Activated CD4-positive, alpha-beta T cell treated with anti-CD3 and anti-CD28 coated beads for 36 hours (primary cell): ENCODE measurements around the gene LHX4. TPM values are rescaled to one million over a fixed set of nuclear protein-coding genes. Genes with fewer than 3 reads are reported as not detected.

Experiments
- ATAC-seq: fragments of 200-7000 bp; cut with Tn5 transposase; one replicate; pipeline ENCODE4 v1.10.0; 2021; ENCODE audit warnings: mild to moderate bottlenecking, moderate library complexity
- CTCF ChIA-PET: fragments of 350-600 bp; sonication (Branson Sonifier 250); formaldehyde crosslinking; loops from one replicate; lab custom pipeline; 2021; ENCODE audit warnings: antibody characterized with exemption; lab: Charles Lee
- POLR2A ChIA-PET: fragments of 350-600 bp; sonication (Branson Sonifier 250); formaldehyde crosslinking; loops from one replicate; lab custom pipeline; 2021; ENCODE audit warnings: antibody characterized with exemption, inconsistent platforms; lab: Charles Lee
- DNase-seq: peaks from one replicate; pipeline ENCODE4 v3.0.0-alpha.2; 2020
- H3K27ac Mint-ChIP-seq: one replicate; pipeline ENCODE4 v1.8.0; 2021; ENCODE audit warnings: mixed read lengths
- H3K27me3 Mint-ChIP-seq: one replicate; pipeline ENCODE4 v1.8.0; 2021; ENCODE audit warnings: mixed read lengths
- H3K36me3 Mint-ChIP-seq: one replicate; pipeline ENCODE4 v1.8.0; 2021; ENCODE audit warnings: low read depth, mixed read lengths
- H3K4me1 Mint-ChIP-seq: one replicate; pipeline ENCODE4 v1.8.0; 2021; ENCODE audit warnings: mixed read lengths
- H3K4me3 Mint-ChIP-seq: one replicate; pipeline ENCODE4 v1.8.0; 2021; ENCODE audit warnings: mild to moderate bottlenecking, moderate library complexity, mixed read lengths
- H3K9me3 Mint-ChIP-seq: one replicate; pipeline ENCODE4 v1.8.0; 2021; ENCODE audit warnings: low read depth, mixed read lengths
- intact Hi-C, 2 experiments: fragments of 100-400 bp; cut with DNase I in 1 of 2; cut with micrococcal nuclease in 1 of 2; formaldehyde crosslinking; loops; one replicate each; pipeline versions ENCODE4 v1.14.2 to v1.15.1; 2022 to 2024; cut with DNase I, micrococcal nuclease
- total RNA-seq, 2 experiments: library from RNA; stranded (reverse); gene quantifications; one replicate each; pipeline ENCODE4 v1.2.3, GENCODE V29; 2021

Gene LHX4
- not detected for total RNA-seq

GRCh38 chr1:180229483-180230415 is at the start of gene LHX4:
Gene LHX4, plus strand, starts transcription at chr1:180230264. Its CDS starts 266 bp downstream, at chr1:180230530.
- H3K27ac Mint-ChIP-seq = no peak within 1 kb of the TSS
- ChIA-PET POLR2A (no interaction called here), CTCF (no interaction called here)
- peak within 1 kb of the TSS; percentile 62 for H3K4me3 Mint-ChIP-seq
- H3K4me1 Mint-ChIP-seq = peaks cover 22% of the 10 kb centered on the region
- intact Hi-C loops = no loop called here
- no peaks in the 10 kb centered on the region for H3K36me3 Mint-ChIP-seq
- H3K9me3 Mint-ChIP-seq = no peaks in the 10 kb centered on the region
- peak; percentile 36 for ATAC-seq
- peaks cover 60% of the 10 kb centered on the region for H3K27me3 Mint-ChIP-seq
- peak; percentile 59 for DNase-seq

- DNase-seq (peak; percentile 63), ATAC-seq (no peak)
- no peaks in the 10 kb centered on the region for H3K27me3 Mint-ChIP-seq
- ChIA-PET POLR2A (interaction anchor here (0.5 kb wide), 1 partner anchor 125 kb away, joined by 3 read pairs; no protein-coding TSS in a partner anchor), CTCF (interaction anchor here (0.5 to 5.3 kb wide), 21 partner anchors 9 to 475 kb away, joined by 3 to 50 read pairs (median 4); no protein-coding TSS in a partner anchor)
- no peak overlapping the region for H3K4me3 Mint-ChIP-seq
- intact Hi-C loops = no loop called here
- no peaks in the 10 kb centered on the region for H3K4me1 Mint-ChIP-seq
- H3K9me3 Mint-ChIP-seq = no peaks in the 10 kb centered on the region
- H3K36me3 Mint-ChIP-seq = peaks cover 4% of the 10 kb centered on the region
- no peak overlapping the region for H3K27ac Mint-ChIP-seq
Measured at GRCh38 chr1:180181048-180181447, 49.0 kb upstream of the LHX4 start.

- DNase-seq (no peak), ATAC-seq (no peak)
- no peaks in the 10 kb centered on the region for H3K9me3 Mint-ChIP-seq
- peaks cover 4% of the 10 kb centered on the region for H3K36me3 Mint-ChIP-seq
- POLR2A ChIA-PET = no interaction called here
- no peaks in the 10 kb centered on the region for H3K27me3 Mint-ChIP-seq
- CTCF ChIA-PET = interaction anchor here (0.6 to 5.3 kb wide), 4 partner anchors 8 to 421 kb away, joined by 3 to 43 read pairs (median 4); no protein-coding TSS in a partner anchor
- H3K4me3 Mint-ChIP-seq = no peak overlapping the region
- H3K4me1 Mint-ChIP-seq = no peaks in the 10 kb centered on the region
- intact Hi-C loops = no loop called here
- no peak overlapping the region for H3K27ac Mint-ChIP-seq
Measured at GRCh38 chr1:180181996-180182642, 47.9 kb upstream of the LHX4 start.

GRCh38 chr1:180182643-180183311 is 47.3 kb upstream of the LHX4 start:
- intact Hi-C loops = no loop called here

GRCh38 chr1:180183426-180183825 is 46.6 kb upstream of the LHX4 start:
- POLR2A ChIA-PET = no interaction called here
- H3K4me3 Mint-ChIP-seq = no peak overlapping the region
- H3K36me3 Mint-ChIP-seq = peaks cover 5% of the 10 kb centered on the region
- DNase-seq (no peak), ATAC-seq (no peak)
- H3K27me3 Mint-ChIP-seq = no peaks in the 10 kb centered on the region
- H3K9me3 Mint-ChIP-seq = no peaks in the 10 kb centered on the region
- H3K27ac Mint-ChIP-seq = no peak overlapping the region
- CTCF ChIA-PET = interaction anchor here (1.7 kb wide), 1 partner anchor 299 kb away, joined by 5 read pairs; no protein-coding TSS in a partner anchor
- intact Hi-C loops = no loop called here
- H3K4me1 Mint-ChIP-seq = no peaks in the 10 kb centered on the region

More at GRCh38 chr1:180182643-180183311, 47.3 kb upstream of the LHX4 start:
- no peak overlapping the region for H3K27ac Mint-ChIP-seq
- ChIA-PET POLR2A (no interaction called here), CTCF (interaction anchor here (0.6 to 1.5 kb wide), 2 partner anchors 8 to 422 kb away, joined by 3 read pairs; no protein-coding TSS in a partner anchor)
- peaks cover 5% of the 10 kb centered on the region for H3K36me3 Mint-ChIP-seq
- no peaks in the 10 kb centered on the region for H3K27me3 Mint-ChIP-seq
- no peak overlapping the region for H3K4me3 Mint-ChIP-seq
- H3K4me1 Mint-ChIP-seq = no peaks in the 10 kb centered on the region
- no peaks in the 10 kb centered on the region for H3K9me3 Mint-ChIP-seq
- ATAC-seq (no peak), DNase-seq (no peak)

GRCh38 chr1:180184041-180184440 is 46.0 kb upstream of the LHX4 start:
- DNase-seq = no peak
- H3K4me3 Mint-ChIP-seq = no peak overlapping the region
- H3K27me3 Mint-ChIP-seq = no peaks in the 10 kb centered on the region
- POLR2A ChIA-PET = no interaction called here
- no peaks in the 10 kb centered on the region for H3K4me1 Mint-ChIP-seq
- H3K27ac Mint-ChIP-seq = no peak overlapping the region
- intact Hi-C loops = no loop called here
- H3K36me3 Mint-ChIP-seq = peaks cover 5% of the 10 kb centered on the region
- CTCF ChIA-PET = interaction anchor here (1.7 kb wide), 1 partner anchor 299 kb away, joined by 5 read pairs; no protein-coding TSS in a partner anchor
- H3K9me3 Mint-ChIP-seq = no peaks in the 10 kb centered on the region
- no peak for ATAC-seq

- ChIA-PET POLR2A (no interaction called here), CTCF (interaction anchor here (1.0 kb wide), 1 partner anchor 9 kb away, joined by 3 read pairs; no protein-coding TSS in a partner anchor)
- Mint-ChIP-seq H3K9me3 (no peaks in the 10 kb centered on the region), H3K36me3 (peaks cover 12% of the 10 kb centered on the region), H3K27ac (no peak overlapping the region), H3K27me3 (no peaks in the 10 kb centered on the region), H3K4me1 (no peaks in the 10 kb centered on the region), H3K4me3 (no peak overlapping the region)
- DNase-seq = no peak
- ATAC-seq = no peak
- intact Hi-C loops = loop anchor here in 1 of 2 experiments (5.0 kb wide), 1 partner anchor 297 kb away; no protein-coding TSS in a partner anchor
Measured at GRCh38 chr1:180185281-180185680, 44.8 kb upstream of the LHX4 start.

GRCh38 chr1:180185971-180186645 is 44.0 kb upstream of the LHX4 start:
- H3K36me3 Mint-ChIP-seq = peaks cover 13% of the 10 kb centered on the region
- no peaks in the 10 kb centered on the region for H3K27me3 Mint-ChIP-seq
- DNase-seq = no peak
- H3K4me1 Mint-ChIP-seq = no peaks in the 10 kb centered on the region
- POLR2A ChIA-PET = no interaction called here
- CTCF ChIA-PET = interaction anchor here (0.6 to 1.2 kb wide), 3 partner anchors 12 to 479 kb away, joined by 3 read pairs; no protein-coding TSS in a partner anchor
- ATAC-seq = no peak
- intact Hi-C loops = loop anchor here in 1 of 2 experiments (5.0 kb wide), 1 partner anchor 296 kb away; no protein-coding TSS in a partner anchor
- no peaks in the 10 kb centered on the region for H3K9me3 Mint-ChIP-seq
- H3K27ac Mint-ChIP-seq = no peak overlapping the region
- no peak overlapping the region for H3K4me3 Mint-ChIP-seq

- DNase-seq = no peak
- ATAC-seq = no peak
- Mint-ChIP-seq H3K27ac (no peak overlapping the region), H3K27me3 (no peaks in the 10 kb centered on the region), H3K9me3 (no peaks in the 10 kb centered on the region), H3K4me3 (no peak overlapping the region), H3K4me1 (no peaks in the 10 kb centered on the region), H3K36me3 (peaks cover 13% of the 10 kb centered on the region)
- POLR2A ChIA-PET = no interaction called here
- CTCF ChIA-PET = interaction anchor here (0.9 to 1.9 kb wide), 3 partner anchors 8 to 480 kb away, joined by 3 to 12 read pairs (median 3); no protein-coding TSS in a partner anchor
- intact Hi-C loops = loop anchor here in 1 of 2 experiments (5.0 kb wide), 1 partner anchor 295 kb away; no protein-coding TSS in a partner anchor
Measured at GRCh38 chr1:180186831-180187230, 43.2 kb upstream of the LHX4 start.

GRCh38 chr1:180187626-180188025 is 42.4 kb upstream of the LHX4 start:
- H3K9me3 Mint-ChIP-seq = no peaks in the 10 kb centered on the region
- H3K27me3 Mint-ChIP-seq = no peaks in the 10 kb centered on the region
- no peak for DNase-seq
- H3K4me1 Mint-ChIP-seq = no peaks in the 10 kb centered on the region
- CTCF ChIA-PET = interaction anchor here (0.6 to 2.0 kb wide), 9 partner anchors 8 to 482 kb away, joined by 3 to 12 read pairs (median 3); no protein-coding TSS in a partner anchor
- ATAC-seq = no peak
- peaks cover 11% of the 10 kb centered on the region for H3K36me3 Mint-ChIP-seq
- POLR2A ChIA-PET = no interaction called here
- H3K27ac Mint-ChIP-seq = no peak overlapping the region
- no peak overlapping the region for H3K4me3 Mint-ChIP-seq
- intact Hi-C loops = loop anchor here in 1 of 2 experiments (5.0 kb wide), 1 partner anchor 295 kb away; no protein-coding TSS in a partner anchor
